Measurements from ENCODE around the gene TGFB2. TPM values are rescaled to one million over a fixed set of nuclear protein-coding genes. Genes with fewer than 3 reads are reported as not detected.

The TGFB2 gene
- polyA plus RNA-seq, 1 experiment: 4.8 TPM

GRCh38 chr1:218462116-218462515 is 117.0 kb downstream of the TGFB2 start:
- POLR2A ChIA-PET: no interaction called here
- H3K27me3 ChIP-seq (ENCODE audit: control insufficient read depth, insufficient read depth, low read length): no peaks in the 10 kb centered on the region
- TF ChIP-seq CTCF (IDR thresholded peaks at IDR 0.05; ENCODE audit: insufficient read depth, low read depth, low read length): no peak
- DNase-seq (ENCODE audit: low read depth): no peak
- H3K36me3 ChIP-seq (ENCODE audit: control insufficient read depth, insufficient read depth, low read length): no peaks in the 10 kb centered on the region
- H3K4me3 ChIP-seq (ENCODE audit: low read depth, low read length): no peak overlapping the region
- CTCF ChIA-PET: no interaction called here

DNA sequence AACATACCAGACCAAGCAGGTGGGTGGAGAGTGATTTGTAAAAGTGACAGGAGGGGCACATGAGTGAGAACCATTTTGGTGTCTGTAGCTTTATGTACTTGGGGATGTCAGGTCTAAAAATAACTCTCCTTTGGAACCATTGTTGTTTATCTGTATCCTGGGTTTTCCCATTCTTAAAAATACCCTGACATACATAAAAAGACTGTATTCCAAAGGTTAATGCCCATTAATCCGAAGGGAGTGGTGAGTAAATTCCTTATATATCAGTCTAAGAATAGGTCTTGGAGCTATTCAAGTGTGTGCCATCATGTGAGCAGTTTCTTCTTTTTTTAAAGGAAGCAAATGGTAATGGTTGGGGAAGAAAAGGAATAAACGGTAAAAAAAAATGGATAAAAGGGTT is 117.5 kb downstream of the TGFB2 start:
- no peak for DNase-seq (ENCODE audit: low read depth)
- no peak for TF ChIP-seq CTCF (IDR thresholded peaks at IDR 0.05; ENCODE audit: insufficient read depth, low read depth, low read length)
- CTCF ChIA-PET: no interaction called here

DNA sequence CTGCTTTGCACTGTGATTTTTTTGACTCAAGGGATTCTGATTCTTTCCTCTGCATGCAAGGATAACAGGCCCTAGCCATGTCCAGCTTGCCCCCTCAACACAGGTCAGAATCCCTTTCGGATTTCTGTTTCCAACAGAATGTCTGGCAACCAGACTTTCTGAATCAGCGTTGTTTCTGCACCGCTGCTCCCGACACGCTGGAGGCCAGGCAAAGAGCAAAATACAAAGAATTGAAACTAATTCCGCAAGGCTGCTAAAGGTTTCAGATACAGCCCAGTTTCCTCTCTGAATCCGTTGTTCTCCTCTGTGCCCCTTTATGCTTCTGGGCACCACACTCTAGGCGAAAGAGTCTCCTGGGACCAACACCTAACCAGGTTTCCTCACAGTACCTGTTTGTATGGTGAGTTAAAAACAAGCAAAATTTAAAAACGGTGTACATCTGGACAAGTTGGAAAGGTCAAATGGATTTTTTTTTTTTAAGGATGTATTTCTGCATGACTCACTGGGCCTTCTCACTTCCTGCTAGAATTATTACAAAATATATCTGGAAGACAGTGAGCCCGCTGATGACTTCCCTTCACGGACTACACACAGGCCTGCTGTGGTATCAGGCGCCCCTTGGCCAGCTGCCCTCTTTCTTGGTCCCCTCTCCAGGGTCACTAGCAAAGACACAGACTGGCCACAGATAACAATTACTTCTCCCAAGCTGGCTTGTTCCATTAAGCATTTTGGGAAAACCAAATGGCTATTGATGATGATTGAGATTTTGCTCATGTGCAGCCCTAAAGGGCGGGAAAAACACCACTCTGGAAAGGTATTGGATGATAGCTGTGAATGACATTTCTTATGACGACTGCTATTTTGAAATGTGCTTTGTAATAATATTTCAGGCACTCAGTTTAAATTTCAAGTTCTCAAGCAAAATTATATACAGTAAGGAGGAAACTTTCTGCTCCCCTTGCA is 118.3 kb downstream of the TGFB2 start:
- CTCF ChIA-PET: no interaction called here
- POLR2A ChIA-PET: no interaction called here

More for the DNA sequence above, 117.5 kb downstream of the TGFB2 start:
- POLR2A ChIA-PET: no interaction called here
- no peak overlapping the region for H3K4me3 ChIP-seq (ENCODE audit: low read depth, low read length)
- no peaks in the 10 kb centered on the region for H3K36me3 ChIP-seq (ENCODE audit: control insufficient read depth, insufficient read depth, low read length)
- no peaks in the 10 kb centered on the region for H3K27me3 ChIP-seq (ENCODE audit: control insufficient read depth, insufficient read depth, low read length)

DNA sequence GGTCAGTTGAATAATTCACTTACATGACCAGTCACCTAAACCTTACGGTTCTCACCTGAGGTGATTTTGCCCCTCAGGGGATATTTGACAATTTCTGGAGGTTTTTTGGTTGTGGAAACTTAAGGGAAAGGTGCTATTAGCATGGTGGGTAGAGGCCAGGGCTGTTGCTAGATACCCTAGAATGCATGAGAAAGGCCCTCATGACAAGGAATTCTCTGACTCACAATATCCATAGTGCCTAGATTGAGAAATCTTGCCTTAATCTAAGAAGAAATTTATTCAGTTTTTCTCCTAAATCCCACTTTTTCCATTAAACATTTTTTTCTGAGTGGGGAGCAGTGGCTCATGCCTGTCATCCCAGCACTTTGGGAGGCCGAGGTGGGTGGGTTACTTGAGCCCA is 119.7 kb downstream of the TGFB2 start:
- no peaks in the 10 kb centered on the region for H3K36me3 ChIP-seq (ENCODE audit: control insufficient read depth, insufficient read depth, low read length)
- no peak overlapping the region for H3K4me3 ChIP-seq (ENCODE audit: low read depth, low read length)
- CTCF ChIA-PET: no interaction called here
- POLR2A ChIA-PET: no interaction called here
- DNase-seq (ENCODE audit: low read depth): no peak
- no peak for TF ChIP-seq CTCF (IDR thresholded peaks at IDR 0.05; ENCODE audit: insufficient read depth, low read depth, low read length)
- H3K27me3 ChIP-seq (ENCODE audit: control insufficient read depth, insufficient read depth, low read length): no peaks in the 10 kb centered on the region

More for the DNA sequence above, 118.3 kb downstream of the TGFB2 start:
- no peak for TF ChIP-seq CTCF (IDR thresholded peaks at IDR 0.05; ENCODE audit: insufficient read depth, low read depth, low read length)
- H3K27me3 ChIP-seq (ENCODE audit: control insufficient read depth, insufficient read depth, low read length): no peaks in the 10 kb centered on the region
- peak; percentile 58 for DNase-seq (ENCODE audit: low read depth)
- H3K36me3 ChIP-seq (ENCODE audit: control insufficient read depth, insufficient read depth, low read length): no peaks in the 10 kb centered on the region
- no peak overlapping the region for H3K4me3 ChIP-seq (ENCODE audit: low read depth, low read length)

DNA sequence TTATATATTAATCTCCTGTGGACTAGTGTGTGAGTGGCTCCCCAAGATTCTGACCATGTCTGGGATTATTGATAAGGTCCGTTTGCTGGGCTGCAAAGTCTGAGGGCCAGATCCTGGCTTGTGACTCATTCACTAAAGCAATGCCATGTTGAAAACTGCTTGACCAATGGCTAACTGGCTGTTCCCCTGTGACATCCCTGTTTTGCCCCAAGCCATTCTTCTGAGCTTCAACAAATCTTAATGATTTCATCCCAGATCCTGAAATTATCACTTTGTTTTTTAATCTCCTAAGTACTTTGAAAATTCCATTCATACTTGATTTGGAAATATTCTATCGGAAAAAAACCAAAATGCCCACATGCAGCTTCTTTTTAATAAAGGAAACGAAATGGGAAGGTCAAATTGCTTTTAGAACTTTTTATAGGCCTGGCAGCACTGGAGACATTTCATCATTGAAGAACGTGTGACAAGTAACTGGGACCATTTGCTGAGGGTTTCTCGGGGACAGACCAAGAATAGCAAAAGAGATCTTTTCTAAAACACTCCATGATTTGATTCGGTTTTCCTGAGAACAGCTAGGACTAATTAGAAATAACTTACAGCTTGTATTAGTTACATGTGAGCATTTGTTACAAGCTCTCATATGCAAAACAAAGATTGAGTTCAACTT is 121.3 kb downstream of the TGFB2 start:
- POLR2A ChIA-PET: interaction anchor here (0.5 to 0.6 kb wide), 2 partner anchors 30 kb away, joined by 3 to 4 read pairs; no protein-coding TSS in a partner anchor
- TF ChIP-seq CTCF (IDR thresholded peaks at IDR 0.05; ENCODE audit: insufficient read depth, low read depth, low read length): no peak
- DNase-seq (ENCODE audit: low read depth): no peak

More for the DNA sequence above, 121.3 kb downstream of the TGFB2 start:
- Histone ChIP-seq H3K27me3 (ENCODE audit: control insufficient read depth, insufficient read depth, low read length) (no peaks in the 10 kb centered on the region), H3K36me3 (ENCODE audit: control insufficient read depth, insufficient read depth, low read length) (no peaks in the 10 kb centered on the region), H3K4me3 (ENCODE audit: low read depth, low read length) (no peak overlapping the region)
- CTCF ChIA-PET: interaction anchor here (1.9 kb wide), 1 partner anchor 14 kb away, joined by 7 read pairs; no protein-coding TSS in a partner anchor

Measured in BJ (cell line).